Stimulated activated CD8-positive, alpha-beta memory T cell treated with anti-CD3 and anti-CD28 coated beads, Interleukin-15, amount 100 ng/mL, for 48 hours (primary cell): ENCODE measurements around the gene ENPP3.

Source experiments
- DNase-seq, 2 donors: peaks; one replicate each; pipeline ENCODE4 v3.0.0-alpha.2; 2020; ENCODE audit warnings: low read depth in 2 of 2

The ENPP3 gene

DNA sequence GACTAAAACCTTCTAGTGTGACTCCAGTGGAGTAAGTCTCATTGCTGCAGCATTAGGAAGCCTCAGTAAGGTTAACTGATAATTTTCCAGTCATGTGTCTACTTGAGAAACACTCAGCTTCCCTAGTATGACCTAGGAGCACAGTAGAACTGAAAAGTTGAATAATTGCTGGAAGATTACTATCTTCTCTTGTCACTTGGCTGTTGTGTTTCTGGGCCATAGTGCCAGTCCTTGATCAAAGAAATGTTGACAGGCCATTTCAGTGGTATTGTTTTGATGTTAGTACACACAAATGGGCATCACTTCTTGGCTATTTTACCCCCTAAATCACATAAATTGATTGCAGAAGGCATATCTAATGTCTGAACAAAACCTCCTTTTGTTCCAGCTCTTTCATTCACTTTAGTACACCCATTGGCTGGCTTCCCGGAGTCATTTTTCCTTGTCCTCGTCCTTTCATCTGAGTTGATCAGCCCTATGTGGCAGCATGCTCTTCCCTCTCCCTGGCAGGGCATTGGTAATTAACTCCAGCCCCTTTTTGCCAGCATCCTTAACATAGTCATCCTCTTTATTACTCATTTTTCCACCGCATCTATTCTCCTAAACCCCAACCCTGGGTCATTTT lies 6.0 kb downstream of the ENPP3 start:
- no peak for DNase-seq

DNA sequence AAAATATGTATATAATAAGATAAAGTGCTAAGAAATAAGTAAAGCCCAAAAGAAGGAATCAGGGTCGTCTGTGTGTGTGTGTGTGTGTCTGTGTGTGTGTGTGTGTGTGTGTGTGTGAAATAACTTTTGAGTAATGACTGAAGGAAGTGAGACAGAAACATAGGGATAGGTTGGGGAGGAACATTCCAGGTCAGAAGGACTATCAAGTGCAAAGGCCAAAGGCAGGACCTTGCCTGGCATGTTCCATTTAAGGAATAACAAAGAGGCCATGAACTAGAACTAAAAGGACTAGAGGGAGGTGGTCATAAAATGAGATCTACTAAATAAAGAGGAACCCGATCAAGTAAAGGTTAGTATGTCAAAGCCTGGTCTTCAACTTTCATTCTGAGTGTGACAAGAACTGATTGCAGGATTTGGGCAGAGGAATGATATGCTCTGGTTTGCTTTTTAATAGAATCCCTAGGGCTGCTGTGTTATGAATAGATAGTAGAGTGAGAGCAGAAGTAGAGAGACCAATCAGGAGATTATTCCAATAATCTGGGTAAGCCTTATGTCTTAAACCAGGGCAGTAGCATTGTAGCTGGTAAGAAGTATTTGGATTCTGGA lies 6.9 kb downstream of the ENPP3 start:
- DNase-seq = no peak

GRCh38 chr6:131644921-131645320 lies 7.8 kb downstream of the ENPP3 start:
- DNase-seq = no peak

DNA sequence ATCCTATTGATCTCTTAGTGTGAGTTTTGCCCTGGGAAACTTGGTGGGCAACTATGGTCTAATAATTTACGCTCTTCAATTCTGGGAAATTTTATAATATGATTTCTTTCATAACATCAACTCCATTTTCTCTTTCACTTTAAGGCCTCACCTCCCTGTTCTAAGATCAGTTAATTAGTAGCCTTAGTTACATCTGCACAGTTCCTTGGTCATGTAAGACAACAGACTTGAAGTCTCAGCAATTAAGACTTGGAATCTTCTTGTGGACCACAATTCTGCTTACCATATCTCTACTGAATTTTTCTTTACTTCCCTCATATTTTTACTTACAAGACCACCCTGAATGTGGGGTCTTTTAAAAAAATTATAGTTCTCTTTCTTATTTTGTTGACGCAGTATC lies 8.7 kb downstream of the ENPP3 start:
- DNase-seq = no peak

DNA sequence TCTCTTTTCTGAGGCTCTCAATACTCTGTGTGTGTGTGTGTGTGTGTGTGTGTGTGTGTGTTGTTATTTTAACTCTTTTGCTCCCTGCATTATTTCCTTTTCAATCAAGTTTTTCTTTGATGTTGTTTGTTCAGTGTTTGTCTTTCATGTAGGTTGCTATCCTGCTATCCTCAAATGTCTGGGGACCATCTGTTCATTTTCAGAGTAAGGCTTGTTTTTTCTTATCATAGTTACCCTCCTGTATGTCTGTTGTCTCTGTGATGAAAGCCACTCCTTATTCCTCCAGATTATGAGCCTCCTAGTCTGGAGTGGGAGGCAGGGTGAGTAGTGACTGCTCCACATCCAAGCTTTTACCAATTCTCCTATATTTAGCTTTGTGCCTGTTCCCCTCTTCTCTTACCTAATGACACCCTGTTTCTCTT lies 9.2 kb downstream of the ENPP3 start:
- DNase-seq = no peak

DNA sequence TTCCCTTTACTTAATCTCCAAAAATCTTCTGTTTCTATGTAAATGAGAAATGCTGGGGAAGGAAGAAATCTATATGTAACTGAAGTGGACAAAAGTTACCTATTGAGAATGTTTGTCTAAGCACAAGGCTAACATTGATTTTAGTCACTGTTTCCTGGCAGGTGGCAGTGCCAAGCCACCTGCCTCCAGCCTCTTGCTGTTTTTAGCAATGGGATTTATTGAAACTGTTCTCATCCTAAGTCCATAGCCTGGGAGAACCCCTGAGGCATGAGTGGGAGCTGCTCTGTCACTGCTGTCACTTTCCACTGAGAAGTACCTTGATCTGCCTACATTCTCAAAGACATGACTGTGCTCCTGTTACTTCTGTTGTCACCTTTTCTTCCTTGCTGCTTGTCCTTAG lies 14.7 kb downstream of the ENPP3 start:
- DNase-seq = no peak

- no peak for DNase-seq
Measured at GRCh38 chr6:131652472-131652871, 15.4 kb downstream of the ENPP3 start.

GRCh38 chr6:131654326-131654725 lies 17.2 kb downstream of the ENPP3 start:
- DNase-seq = no peak

DNA sequence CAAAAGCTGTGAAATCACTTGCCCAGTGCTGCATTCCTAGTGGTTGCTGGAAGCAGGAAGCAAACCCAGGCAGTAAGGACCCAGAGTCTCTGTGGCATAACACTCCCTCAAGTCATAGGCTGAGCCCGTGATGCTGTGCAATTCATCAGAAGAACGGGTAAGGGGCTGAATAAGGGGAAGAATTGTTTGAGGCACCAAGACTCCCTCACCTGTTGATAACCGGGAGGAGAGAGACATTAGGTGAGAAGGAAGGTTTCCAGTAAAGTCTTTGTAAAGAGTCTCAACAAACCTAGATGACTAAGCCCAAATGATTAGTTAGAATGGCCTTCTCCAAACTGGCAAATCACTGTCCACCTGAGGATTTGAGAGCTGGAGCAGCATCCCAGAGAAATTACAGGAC lies 18.3 kb downstream of the ENPP3 start:
- no peak for DNase-seq

DNA sequence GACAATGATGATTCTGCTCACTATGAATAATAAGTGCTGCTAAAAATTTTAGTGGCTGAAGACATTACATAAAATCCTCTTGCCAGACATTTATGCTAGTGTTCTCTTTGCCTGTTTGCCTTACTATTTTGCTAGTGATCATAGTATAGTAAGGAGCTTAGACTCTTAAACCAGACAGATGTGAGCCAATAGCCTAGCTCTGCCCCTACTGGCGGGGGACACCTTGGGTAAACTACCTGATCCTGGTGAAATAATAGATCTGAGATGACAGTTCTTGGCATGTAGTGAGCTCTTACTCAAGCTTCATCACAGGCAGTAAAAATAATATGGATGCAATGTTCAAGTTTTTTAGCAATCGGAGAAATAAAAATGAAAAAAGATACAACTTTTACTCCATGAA lies 18.8 kb downstream of the ENPP3 start:
- no peak for DNase-seq

- no peak for DNase-seq
Measured at GRCh38 chr6:131656667-131657066, 19.6 kb downstream of the ENPP3 start.

- no peak for DNase-seq
Measured at GRCh38 chr6:131657222-131657621, 20.1 kb downstream of the ENPP3 start.

GRCh38 chr6:131657630-131658111 lies 20.6 kb downstream of the ENPP3 start:
- DNase-seq = no peak

- no peak for DNase-seq
Measured at GRCh38 chr6:131658287-131658686, 21.2 kb downstream of the ENPP3 start.

DNA sequence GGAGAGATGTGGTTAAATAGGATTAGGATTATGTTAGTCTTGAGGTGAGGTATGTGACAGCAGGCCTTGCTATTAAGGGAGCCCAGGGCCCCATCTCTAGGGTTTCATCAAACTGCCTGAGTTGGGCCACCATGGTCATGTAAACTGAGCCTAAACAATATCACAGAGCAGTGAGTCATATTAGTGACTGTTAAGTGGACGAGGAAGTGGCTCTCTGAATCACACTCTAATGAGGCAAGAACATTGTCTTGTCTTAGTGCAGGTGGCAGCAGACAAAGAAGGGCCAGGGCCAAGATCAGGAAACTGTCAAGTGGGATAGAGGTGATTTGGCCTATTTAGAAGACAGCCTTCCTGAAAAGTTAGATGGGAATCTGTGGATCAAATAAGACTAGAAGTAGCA lies 23.1 kb downstream of the ENPP3 start:
- DNase-seq = no peak

GRCh38 chr6:131663578-131664165 lies 26.6 kb downstream of the ENPP3 start:
- no peak for DNase-seq

DNA sequence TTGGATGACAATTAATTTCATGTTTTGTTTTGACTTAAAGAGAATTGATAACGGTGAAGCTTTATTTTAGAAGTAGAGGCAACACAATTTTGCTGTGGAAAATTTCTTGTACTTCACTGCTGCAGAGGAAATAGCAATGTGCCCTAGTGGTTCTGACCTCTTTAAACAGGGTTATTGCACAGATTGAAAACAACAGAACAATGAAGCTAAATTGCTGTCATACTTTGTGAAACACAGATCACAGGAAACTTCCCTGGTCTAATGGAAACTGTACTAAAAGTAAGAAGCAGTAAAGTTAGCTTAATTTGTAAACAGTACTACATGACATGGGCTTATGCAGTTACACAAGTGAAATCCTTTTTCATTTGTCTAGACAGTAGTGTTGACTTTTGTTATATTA lies 32.8 kb downstream of the ENPP3 start:
- DNase-seq = no peak

DNA sequence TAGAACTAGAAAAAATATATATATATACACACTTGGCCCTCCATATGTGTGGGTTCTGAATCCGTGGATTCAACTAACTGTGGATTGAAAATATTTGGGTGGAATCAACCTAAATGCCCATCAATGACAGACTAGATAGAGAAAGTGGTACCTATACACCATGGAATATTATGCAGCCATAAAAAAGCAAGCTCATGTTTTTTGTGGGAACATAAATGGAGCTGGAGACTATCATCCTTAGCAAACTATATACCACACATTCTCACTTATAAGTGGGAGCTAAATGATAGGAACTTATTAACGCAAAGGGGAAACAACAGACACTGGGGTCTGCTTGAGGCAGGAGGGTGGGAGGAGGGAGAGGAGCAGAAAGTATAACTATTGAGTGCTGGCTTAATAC lies 36.1 kb downstream of the ENPP3 start:
- DNase-seq = no peak

- no peak for DNase-seq
Measured at GRCh38 chr6:131678442-131678841, 41.3 kb downstream of the ENPP3 start.

GRCh38 chr6:131680868-131681267 lies 43.8 kb downstream of the ENPP3 start:
- DNase-seq = no peak

DNA sequence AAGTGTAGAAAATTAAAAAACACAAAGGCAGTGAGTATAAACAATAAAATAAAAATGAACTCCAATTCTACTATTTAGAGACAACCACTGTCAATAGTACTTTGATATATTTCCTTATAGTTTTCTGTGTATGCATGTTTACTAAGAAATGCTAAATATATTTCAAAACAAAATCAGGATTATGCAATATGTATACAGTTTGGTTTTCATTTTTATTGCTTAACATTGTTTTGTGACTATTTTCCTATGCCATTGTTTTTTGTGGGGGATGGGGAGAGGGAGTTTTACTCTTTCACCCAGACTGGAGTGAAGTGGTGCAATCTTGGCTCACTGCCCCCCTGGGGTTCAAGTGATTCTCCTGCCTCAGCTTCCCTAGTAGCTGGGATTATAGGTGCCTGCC lies 44.5 kb downstream of the ENPP3 start:
- no peak for DNase-seq

DNA sequence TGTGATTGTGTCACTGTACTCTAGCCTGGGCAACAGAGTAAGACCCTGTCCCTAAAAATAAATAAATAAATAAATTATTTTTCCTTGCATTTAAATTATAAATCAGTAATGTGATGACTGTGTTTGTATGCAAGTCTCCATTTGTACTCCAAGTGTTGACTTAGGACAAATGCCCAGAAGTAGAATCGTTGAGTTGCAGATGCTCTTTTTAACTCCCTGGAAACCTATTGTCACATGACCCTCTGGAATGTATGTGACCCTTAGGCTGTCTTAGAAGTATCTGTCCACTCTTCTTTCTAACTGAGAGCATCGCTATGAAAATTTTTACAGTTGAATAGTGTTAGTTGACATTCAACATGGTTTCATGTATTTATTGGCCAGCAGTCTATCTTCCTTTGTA lies 45.3 kb downstream of the ENPP3 start:
- no peak for DNase-seq

DNA sequence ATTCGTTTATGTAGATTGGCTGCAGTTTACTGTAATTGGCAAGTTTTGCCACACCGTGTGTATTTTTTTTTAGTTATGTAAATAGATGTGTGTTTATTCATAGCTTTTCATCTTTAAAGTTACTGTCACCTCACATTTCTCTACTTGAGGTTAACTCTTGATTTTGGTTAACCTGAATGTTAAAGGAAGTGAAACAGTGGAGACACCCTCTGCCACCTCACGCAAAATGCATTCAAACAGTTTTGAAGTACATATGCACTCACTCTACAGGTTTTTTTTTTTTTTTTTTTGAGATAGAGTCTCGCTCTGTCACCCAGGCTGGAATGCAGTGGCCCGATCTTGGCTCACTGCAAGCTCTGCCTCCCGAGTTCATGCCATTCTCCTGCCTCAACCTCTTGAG lies 46.4 kb downstream of the ENPP3 start:
- DNase-seq = no peak
